ENCODE results near the gene IPO11.

IPO11 gene

DNA sequence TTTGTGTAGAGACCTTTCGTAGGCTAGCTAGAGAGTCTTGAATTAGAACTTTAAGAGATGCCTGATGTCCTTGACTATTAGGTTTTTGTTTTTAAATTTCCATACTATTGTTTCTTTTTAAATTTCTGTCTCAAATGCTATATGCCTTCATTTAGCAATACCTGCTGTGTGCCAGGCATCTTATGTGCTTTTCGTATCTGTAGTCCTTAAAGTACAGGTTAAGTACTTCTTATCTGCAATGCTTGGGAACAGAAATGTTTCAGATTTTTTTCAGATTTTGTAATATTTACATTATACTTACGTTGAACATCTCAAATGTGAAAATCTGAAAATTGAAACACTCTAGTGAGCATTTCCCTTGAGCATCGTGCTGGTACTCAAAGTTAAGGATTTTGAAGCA is 49.0 kb downstream of the IPO11 start:
- H3K27ac ChIP-seq (ENCODE audit: low read depth, low read length), result no peak overlapping the region
- H3K9ac ChIP-seq (ENCODE audit: low read length), result no peak overlapping the region
- H3K4me3 ChIP-seq (ENCODE audit: low read length), result no peak overlapping the region
- no peaks in the 10 kb centered on the region for H3K36me3 ChIP-seq (ENCODE audit: control insufficient read depth, insufficient read depth, low read length)
- no peaks in the 10 kb centered on the region for H3K27me3 ChIP-seq (ENCODE audit: control insufficient read depth, insufficient read depth, low read length)
- no peaks in the 10 kb centered on the region for H3K4me1 ChIP-seq (ENCODE audit: control insufficient read depth, insufficient read depth, low read length)

DNA sequence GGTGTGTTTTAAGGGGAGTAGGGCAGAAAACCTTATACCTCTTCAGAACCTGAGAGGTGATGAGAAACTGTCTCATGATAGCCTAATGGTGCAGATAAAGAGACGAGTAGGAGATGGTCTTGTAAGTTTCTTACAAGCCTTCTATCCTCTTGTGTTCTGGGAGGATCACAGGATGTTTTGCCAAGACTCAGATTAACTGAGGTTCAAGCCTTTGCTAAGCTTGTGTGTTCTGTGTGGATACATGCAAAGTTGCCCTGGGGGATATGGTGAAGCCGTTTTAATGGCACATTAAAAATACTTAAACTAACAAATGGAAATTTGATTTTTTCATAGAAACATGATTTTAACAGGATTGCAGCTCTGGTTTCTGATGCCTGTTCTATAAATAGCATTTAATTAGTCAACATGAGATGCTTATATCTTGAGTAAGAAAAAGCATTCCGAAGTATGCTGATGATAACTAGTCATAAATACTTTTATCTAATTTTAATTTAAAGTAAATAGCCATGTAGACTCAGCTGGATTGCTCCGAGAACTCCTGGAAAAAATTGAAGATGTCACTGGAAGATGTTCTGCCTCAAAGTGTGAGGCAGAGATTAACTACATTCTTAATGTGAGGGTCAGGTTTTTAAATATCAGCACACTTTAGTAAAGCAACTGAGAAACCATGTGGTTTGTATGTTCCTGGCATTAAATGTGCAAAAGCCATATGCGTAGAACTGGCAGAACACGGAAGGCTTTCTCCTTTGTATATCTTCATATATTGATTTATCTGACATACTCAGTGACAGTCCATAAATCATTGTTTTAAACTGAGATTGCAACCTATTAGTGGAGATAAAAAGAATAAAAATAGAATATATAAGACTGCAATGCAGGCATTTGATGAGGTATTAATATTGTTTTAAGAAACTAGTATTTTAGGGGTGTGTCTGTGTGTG is 53.7 kb downstream of the IPO11 start:
- Histone ChIP-seq H3K27ac (ENCODE audit: low read depth, low read length) (no peak overlapping the region), H3K27me3 (ENCODE audit: control insufficient read depth, insufficient read depth, low read length) (no peaks in the 10 kb centered on the region), H3K4me3 (ENCODE audit: low read length) (no peak overlapping the region), H3K36me3 (ENCODE audit: control insufficient read depth, insufficient read depth, low read length) (peaks cover 3% of the 10 kb centered on the region), H3K9ac (ENCODE audit: low read length) (no peak overlapping the region), H3K4me1 (ENCODE audit: control insufficient read depth, insufficient read depth, low read length) (no peaks in the 10 kb centered on the region)

DNA sequence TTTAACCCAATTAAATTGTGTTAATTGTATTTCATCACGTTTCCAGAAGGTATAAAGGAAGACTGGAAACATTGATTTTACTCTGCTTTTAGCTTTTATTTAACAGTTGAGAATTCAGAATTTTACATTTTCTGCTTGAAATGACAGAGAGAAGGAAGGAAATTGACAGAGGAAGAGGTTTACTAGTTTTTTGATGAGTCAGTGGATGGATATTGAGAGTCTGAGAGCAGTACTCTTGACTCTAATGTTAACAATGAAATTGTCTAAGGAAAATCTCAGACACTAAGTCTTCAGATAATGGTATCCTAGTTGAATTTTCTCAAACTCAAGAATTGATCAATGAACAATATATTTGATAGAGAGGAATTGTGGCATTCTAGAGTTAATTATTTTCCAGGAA is 60.6 kb downstream of the IPO11 start:
- H3K9ac ChIP-seq (ENCODE audit: low read length), result no peak overlapping the region
- no peak overlapping the region for H3K27ac ChIP-seq (ENCODE audit: low read depth, low read length)
- H3K36me3 ChIP-seq (ENCODE audit: control insufficient read depth, insufficient read depth, low read length), result no peaks in the 10 kb centered on the region
- H3K27me3 ChIP-seq (ENCODE audit: control insufficient read depth, insufficient read depth, low read length), result no peaks in the 10 kb centered on the region
- H3K4me1 ChIP-seq (ENCODE audit: control insufficient read depth, insufficient read depth, low read length), result no peaks in the 10 kb centered on the region
- no peak overlapping the region for H3K4me3 ChIP-seq (ENCODE audit: low read length)

DNA sequence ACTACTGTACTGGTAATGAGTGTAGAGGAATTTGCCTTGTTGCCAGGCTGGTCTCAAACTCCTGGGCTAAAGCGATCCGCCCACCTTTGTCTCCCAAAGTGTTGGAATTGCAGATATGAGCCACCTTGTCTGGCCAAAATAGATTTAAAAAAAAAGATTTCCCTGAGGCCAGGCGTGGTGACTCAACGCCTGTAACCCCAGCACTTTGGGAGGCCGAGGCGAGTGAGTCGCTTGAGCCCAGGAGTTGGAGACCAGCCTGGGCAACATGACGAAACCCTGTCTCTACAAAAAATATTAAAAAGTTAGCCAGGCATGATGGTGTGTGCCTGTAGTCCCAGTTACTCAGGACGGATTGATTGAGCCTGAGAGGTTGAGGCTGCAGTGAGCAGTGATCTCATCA is 62.5 kb downstream of the IPO11 start:
- Histone ChIP-seq H3K36me3 (ENCODE audit: control insufficient read depth, insufficient read depth, low read length) (no peaks in the 10 kb centered on the region), H3K4me3 (ENCODE audit: low read length) (no peak overlapping the region), H3K27ac (ENCODE audit: low read depth, low read length) (no peak overlapping the region), H3K9ac (ENCODE audit: low read length) (no peak overlapping the region), H3K4me1 (ENCODE audit: control insufficient read depth, insufficient read depth, low read length) (no peaks in the 10 kb centered on the region), H3K27me3 (ENCODE audit: control insufficient read depth, insufficient read depth, low read length) (no peaks in the 10 kb centered on the region)

DNA sequence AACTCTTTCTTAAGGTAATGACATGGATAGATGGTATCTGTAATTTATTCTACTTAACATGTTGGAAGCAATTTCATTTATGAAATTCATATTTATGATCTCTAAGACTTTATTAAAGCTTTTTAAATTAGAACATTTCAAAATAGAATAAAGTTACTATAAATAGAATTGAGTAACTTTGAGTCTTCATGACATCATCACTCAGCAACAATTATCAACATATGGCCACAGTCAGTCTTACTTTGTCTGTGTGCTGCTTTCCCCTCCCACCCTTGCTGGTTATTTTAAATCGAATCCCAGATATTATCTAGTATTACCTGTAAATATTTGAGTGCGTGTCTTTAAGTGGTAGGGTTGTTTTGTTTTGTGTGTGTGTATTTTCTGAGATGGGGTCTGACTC is 65.2 kb downstream of the IPO11 start:
- no peak overlapping the region for H3K27ac ChIP-seq (ENCODE audit: low read depth, low read length)
- H3K4me1 ChIP-seq (ENCODE audit: control insufficient read depth, insufficient read depth, low read length), result no peaks in the 10 kb centered on the region
- no peak overlapping the region for H3K9ac ChIP-seq (ENCODE audit: low read length)
- H3K4me3 ChIP-seq (ENCODE audit: low read length), result no peak overlapping the region
- no peaks in the 10 kb centered on the region for H3K36me3 ChIP-seq (ENCODE audit: control insufficient read depth, insufficient read depth, low read length)
- no peaks in the 10 kb centered on the region for H3K27me3 ChIP-seq (ENCODE audit: control insufficient read depth, insufficient read depth, low read length)

DNA sequence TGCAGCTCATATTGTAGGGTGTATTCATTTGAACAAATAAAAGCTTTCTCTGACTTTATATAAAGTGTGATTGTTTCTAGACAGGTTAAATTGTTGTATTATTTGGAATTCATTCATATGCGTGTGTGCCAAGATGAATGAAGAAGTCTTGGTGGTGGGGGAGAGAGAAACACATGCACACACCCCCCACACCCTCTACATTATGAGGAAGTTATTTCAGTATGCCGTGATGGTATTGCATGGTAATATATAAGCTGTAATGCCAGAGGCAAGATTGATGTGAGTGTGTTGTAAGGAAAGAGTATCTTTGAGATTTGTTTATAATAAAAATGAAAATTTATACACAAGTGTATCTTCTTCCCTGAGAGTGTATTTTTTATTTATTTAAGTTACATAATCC is 71.0 kb downstream of the IPO11 start:
- H3K27me3 ChIP-seq (ENCODE audit: control insufficient read depth, insufficient read depth, low read length), result no peaks in the 10 kb centered on the region

DNA sequence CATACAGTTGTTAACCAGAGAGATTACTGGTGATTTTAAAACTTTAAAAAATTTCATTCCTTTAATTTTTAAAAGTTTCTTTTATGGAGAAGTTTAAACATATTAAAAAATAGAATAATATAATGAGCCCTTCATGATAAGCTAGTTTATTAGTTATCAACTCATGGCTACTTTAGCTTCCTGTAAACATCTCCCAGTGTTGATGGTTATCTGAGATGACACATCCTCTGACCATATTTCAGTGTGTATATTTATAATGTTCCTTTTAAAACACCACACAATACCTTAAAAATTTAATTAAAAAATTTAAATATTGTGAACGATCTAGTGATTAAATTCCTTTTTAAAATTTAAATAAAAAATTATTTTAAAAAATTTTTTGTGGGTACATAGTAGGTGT is 74.1 kb downstream of the IPO11 start:
- Histone ChIP-seq H3K4me1 (ENCODE audit: control insufficient read depth, insufficient read depth, low read length) (no peaks in the 10 kb centered on the region), H3K9ac (ENCODE audit: low read length) (no peak overlapping the region), H3K27me3 (ENCODE audit: control insufficient read depth, insufficient read depth, low read length) (no peaks in the 10 kb centered on the region), H3K36me3 (ENCODE audit: control insufficient read depth, insufficient read depth, low read length) (peaks cover 6% of the 10 kb centered on the region), H3K27ac (ENCODE audit: low read depth, low read length) (no peak overlapping the region), H3K4me3 (ENCODE audit: low read length) (no peak overlapping the region)

More for the DNA sequence above, 71.0 kb downstream of the IPO11 start:
- Histone ChIP-seq H3K4me3 (ENCODE audit: low read length) (no peak overlapping the region), H3K4me1 (ENCODE audit: control insufficient read depth, insufficient read depth, low read length) (no peaks in the 10 kb centered on the region), H3K27ac (ENCODE audit: low read depth, low read length) (no peak overlapping the region), H3K36me3 (ENCODE audit: control insufficient read depth, insufficient read depth, low read length) (peaks cover 4% of the 10 kb centered on the region), H3K9ac (ENCODE audit: low read length) (no peak overlapping the region)

DNA sequence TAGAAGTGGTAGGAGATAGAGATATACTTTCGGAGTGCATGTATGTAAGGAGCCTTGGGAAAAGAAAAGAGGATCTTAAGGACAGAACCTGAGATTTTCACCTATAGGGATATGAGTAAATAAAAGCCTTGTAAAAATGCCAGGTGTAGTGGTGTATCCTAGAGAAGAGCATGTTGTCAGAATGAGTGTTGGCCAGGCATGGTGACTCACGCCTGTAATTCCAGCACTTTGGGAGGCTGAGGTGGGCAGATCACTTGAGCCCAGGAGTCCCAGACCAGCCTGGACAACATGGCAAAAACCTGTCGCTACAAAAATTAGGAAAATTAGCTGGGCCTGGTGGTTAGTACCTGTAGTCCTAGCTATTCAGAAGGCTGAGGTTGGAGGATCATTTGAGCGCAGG is 76.0 kb downstream of the IPO11 start:
- Histone ChIP-seq H3K9ac (ENCODE audit: low read length) (no peak overlapping the region), H3K27ac (ENCODE audit: low read depth, low read length) (no peak overlapping the region), H3K4me3 (ENCODE audit: low read length) (no peak overlapping the region), H3K27me3 (ENCODE audit: control insufficient read depth, insufficient read depth, low read length) (no peaks in the 10 kb centered on the region), H3K4me1 (ENCODE audit: control insufficient read depth, insufficient read depth, low read length) (no peaks in the 10 kb centered on the region), H3K36me3 (ENCODE audit: control insufficient read depth, insufficient read depth, low read length) (peaks cover 6% of the 10 kb centered on the region)

DNA sequence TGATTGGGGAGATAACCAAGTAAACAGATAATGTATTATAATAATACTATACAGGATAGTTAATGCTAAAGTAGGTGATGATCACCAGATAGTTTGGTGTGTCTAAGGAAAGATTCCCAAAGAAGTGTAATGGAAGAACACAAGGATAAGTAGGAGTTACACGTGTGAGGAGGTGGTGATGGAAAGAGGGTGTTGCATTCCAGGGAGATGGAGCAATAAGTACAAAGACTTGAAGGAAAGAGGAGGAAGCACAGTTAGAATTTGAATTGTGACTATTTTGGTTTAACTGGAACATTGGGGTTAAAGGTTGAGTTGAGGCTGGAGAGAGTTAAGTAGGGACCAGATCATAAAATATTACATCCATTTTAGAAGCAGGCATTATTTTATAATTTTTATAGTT is 76.9 kb downstream of the IPO11 start:
- Histone ChIP-seq H3K27ac (ENCODE audit: low read depth, low read length) (no peak overlapping the region), H3K27me3 (ENCODE audit: control insufficient read depth, insufficient read depth, low read length) (no peaks in the 10 kb centered on the region), H3K36me3 (ENCODE audit: control insufficient read depth, insufficient read depth, low read length) (peaks cover 6% of the 10 kb centered on the region), H3K4me1 (ENCODE audit: control insufficient read depth, insufficient read depth, low read length) (no peaks in the 10 kb centered on the region), H3K4me3 (ENCODE audit: low read length) (no peak overlapping the region), H3K9ac (ENCODE audit: low read length) (no peak overlapping the region)

DNA sequence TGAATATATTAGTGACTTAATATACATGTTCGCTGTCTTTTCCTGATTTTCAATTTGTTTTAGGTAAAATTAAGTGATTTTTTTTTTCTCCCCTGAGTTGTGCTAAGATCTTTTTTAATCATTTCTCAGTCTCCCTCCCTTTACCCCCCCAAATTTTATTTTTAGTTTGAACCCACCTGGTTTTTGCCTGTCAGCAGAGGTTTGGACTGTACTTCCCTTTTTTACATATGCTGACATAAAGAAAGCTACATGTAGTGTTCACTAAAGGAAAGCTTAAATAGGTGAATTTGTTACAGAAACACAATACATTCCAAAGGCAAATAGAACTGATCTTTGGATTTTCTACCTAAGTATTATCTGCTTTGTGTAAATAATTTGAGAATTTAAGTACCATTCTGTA is 82.2 kb downstream of the IPO11 start:
- Histone ChIP-seq H3K27me3 (ENCODE audit: control insufficient read depth, insufficient read depth, low read length) (no peaks in the 10 kb centered on the region), H3K4me1 (ENCODE audit: control insufficient read depth, insufficient read depth, low read length) (no peaks in the 10 kb centered on the region), H3K4me3 (ENCODE audit: low read length) (no peak overlapping the region), H3K9ac (ENCODE audit: low read length) (no peak overlapping the region), H3K27ac (ENCODE audit: low read depth, low read length) (no peak overlapping the region), H3K36me3 (ENCODE audit: control insufficient read depth, insufficient read depth, low read length) (peaks cover 3% of the 10 kb centered on the region)

DNA sequence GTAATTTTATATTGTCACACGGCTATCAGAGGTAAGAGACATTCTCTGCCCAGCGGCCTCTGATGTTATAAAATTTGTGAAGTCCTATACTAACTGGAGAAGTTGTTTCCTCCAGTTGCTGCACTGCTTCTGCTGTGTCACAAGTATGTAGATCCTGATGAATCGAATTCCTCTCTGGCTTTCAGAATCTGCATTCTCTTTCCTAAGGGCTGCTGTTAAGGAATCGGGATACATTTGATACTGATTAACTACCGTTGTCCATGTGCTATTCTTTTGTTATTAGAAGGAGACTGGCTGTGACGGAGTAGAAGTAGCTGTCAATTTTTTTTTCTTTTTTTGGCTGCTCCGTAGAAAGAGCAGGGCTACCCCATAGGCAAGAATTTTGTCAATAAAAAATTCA is 84.3 kb downstream of the IPO11 start:
- no peak overlapping the region for H3K27ac ChIP-seq (ENCODE audit: low read depth, low read length)
- no peaks in the 10 kb centered on the region for H3K4me1 ChIP-seq (ENCODE audit: control insufficient read depth, insufficient read depth, low read length)
- H3K4me3 ChIP-seq (ENCODE audit: low read length), result no peak overlapping the region
- no peaks in the 10 kb centered on the region for H3K27me3 ChIP-seq (ENCODE audit: control insufficient read depth, insufficient read depth, low read length)
- peaks cover 3% of the 10 kb centered on the region for H3K36me3 ChIP-seq (ENCODE audit: control insufficient read depth, insufficient read depth, low read length)
- no peak overlapping the region for H3K9ac ChIP-seq (ENCODE audit: low read length)

DNA sequence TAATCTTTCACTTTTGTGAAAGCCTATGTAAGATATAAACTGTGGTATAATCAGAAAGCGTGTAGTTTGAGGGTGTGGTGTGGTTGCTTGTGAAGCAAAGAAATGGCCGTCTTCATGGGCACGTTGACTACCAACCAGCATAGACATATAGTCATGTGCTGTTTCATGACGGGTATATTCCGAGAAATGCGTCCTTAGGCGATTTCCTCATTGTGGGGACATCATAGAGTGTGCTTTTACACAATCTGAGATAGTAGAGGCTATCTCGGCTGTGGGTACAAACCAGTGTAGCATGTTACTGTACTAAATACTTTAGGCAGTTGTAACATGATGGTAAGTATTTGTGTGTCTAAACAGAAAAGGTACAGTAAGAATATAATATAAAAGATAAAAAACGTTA is 86.4 kb downstream of the IPO11 start:
- H3K36me3 ChIP-seq (ENCODE audit: control insufficient read depth, insufficient read depth, low read length), result peaks cover 3% of the 10 kb centered on the region

DNA sequence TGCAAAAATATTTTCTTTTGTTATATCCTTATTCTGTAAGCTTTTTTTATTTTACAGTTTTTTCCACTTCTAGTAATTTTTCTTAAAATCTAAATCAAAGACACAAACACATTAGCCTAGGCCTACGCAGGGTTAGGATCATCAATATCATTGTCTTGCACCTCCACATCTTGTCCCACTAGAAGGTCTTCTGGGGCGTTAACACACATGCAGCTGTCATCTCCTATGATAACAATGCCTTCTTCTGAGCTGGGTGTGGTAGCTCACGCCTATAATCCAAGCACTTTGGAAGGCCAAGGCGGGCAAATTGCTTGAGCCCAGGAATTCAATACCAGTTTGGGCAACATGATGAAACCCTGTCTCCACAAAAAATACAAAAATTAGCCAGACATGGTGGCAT is 87.2 kb downstream of the IPO11 start:
- Histone ChIP-seq H3K27me3 (ENCODE audit: control insufficient read depth, insufficient read depth, low read length) (no peaks in the 10 kb centered on the region), H3K36me3 (ENCODE audit: control insufficient read depth, insufficient read depth, low read length) (peaks cover 3% of the 10 kb centered on the region), H3K4me3 (ENCODE audit: low read length) (no peak overlapping the region), H3K27ac (ENCODE audit: low read depth, low read length) (no peak overlapping the region), H3K9ac (ENCODE audit: low read length) (no peak overlapping the region), H3K4me1 (ENCODE audit: control insufficient read depth, insufficient read depth, low read length) (no peaks in the 10 kb centered on the region)

More for the DNA sequence above, 86.4 kb downstream of the IPO11 start:
- Histone ChIP-seq H3K27ac (ENCODE audit: low read depth, low read length) (no peak overlapping the region), H3K9ac (ENCODE audit: low read length) (no peak overlapping the region), H3K27me3 (ENCODE audit: control insufficient read depth, insufficient read depth, low read length) (no peaks in the 10 kb centered on the region), H3K4me3 (ENCODE audit: low read length) (no peak overlapping the region), H3K4me1 (ENCODE audit: control insufficient read depth, insufficient read depth, low read length) (no peaks in the 10 kb centered on the region)

Measured in rectal smooth muscle tissue (tissue), 1 donor.